ENCODE results near the gene JAK2.
A peak's percentile ranks its signal among the peaks of the same experiment; 100 is the strongest.
"Not testable (repeated sequence)": the region's sequence is repeated elsewhere in the genome, so short reads cannot be mapped to it uniquely, and the experiment has no call there.

Gene JAK2
- 46.7 to 156 reads per million in 2 experiments for total RNA-seq

DNA sequence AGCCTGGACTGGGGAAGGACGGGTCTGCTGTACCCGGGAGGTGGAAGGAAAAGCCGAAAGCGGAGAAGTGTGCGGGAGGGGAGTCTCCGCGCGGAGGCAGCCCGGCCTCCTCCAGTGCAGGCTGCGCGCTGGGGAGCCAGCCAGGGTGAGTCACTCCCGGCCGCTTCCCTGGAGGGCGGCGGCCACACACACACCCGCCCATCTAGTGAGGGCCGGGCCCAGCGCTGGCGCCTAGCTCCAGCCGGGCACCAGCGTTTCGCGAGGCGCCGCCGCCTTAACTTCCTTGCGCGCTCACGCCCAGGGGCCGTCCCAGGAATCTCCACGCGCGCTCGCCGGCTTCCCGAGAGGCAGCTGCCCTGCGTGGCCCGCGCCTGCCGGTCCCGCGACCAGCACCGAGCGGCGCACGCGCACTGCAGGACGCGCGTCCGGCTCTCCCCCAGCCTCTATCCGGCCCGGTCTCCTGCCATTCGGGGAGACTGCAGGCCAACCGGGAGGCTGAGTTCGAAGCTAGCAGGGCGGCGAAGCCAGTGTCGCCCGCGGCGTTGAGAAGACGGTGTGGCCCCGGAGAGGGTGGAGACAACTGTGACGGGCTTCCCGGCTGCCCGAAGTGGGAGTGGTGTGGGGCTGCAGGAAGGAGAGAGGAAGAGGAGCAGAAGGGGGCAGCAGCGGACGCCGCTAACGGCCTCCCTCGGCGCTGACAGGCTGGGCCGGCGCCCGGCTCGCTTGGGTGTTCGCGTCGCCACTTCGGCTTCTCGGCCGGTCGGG, at the start of gene JAK2:
TSS of gene JAK2 (plus strand) at position 652 of the 765 bp plus-strand sequence. CDS start 36,716 bp downstream, outside the sequence.
- DNase-seq (ENCODE audit: low read depth) = peak; percentile 57

DNA sequence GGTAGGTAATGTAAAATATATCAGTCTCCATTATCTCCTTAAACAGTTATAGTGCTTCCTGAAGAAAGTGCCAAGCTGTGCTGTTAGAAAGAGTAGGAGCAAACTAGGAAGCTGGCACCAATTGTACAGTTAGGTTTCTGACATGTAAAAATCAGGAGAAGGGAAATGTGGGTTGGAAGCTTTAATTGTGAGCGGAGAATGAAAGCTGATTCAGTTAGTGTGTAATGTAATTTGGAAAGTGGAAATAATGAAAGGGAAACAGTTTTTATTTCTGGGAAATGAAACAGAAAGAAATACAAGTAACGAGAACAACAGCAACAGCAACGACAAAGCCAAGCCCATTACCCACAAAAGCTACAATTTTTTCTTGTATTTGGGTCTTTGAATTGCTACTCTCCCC, 48.8 kb upstream of the JAK2 start:
- DNase-seq (ENCODE audit: low read depth) = no peak

DNA sequence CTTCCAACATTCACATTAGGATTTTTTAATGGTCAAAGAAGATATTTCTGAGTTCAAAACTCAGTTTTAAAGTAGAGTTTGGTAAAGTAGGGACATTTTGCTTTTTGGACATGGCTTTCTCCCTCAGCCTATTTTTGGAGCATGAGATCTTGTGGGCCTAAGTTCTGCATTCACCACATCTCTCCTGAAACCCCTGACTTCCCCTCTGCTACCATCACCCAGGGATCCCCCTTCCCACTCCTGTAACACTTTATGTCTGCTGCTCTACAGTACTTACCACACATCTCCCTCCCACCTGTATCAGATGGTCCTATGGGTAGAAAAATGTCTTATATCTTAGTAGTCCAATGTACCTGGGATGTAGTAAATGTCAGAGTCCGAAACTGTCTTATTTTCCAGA, 48.2 kb upstream of the JAK2 start:
- DNase-seq (ENCODE audit: low read depth) = no peak

DNA sequence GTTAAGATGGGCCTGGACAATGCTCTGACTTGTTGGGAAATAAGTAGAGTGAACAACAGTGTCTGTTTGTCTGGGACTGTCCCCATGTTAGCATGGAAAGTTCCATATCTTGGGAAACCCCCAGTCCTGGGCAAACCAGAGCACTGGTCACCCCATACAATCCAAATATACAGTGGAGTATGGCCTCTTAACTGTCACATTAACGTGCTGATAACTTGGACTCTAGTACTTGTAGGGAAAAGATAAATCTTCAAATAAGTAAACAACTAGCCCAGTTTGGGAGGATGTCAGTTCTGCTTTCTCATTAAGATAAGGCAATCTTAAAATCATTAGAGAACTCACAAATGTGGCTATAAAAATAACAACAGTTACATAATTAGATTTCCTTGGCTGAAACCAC, 47.6 kb upstream of the JAK2 start:
- no peak for DNase-seq (ENCODE audit: low read depth)

DNA sequence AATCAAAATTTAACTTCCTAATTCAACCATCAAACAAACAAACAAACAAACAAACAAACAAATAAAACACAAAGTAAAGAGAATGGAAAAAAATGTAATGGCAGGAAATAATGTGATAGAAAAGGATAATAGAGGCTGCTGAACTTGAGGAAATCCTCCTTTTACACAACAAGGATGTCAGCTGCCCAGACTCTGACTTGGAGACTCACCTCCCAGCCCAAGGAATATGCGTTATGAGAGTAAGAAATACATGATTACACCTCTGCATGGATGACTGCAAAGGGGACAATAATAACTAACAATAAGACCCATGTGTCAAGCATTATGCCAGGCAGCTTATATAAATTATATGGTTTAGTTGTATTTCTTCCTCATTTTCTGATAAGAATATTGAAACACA, 46.6 kb upstream of the JAK2 start:
- DNase-seq (ENCODE audit: low read depth) = no peak

DNA sequence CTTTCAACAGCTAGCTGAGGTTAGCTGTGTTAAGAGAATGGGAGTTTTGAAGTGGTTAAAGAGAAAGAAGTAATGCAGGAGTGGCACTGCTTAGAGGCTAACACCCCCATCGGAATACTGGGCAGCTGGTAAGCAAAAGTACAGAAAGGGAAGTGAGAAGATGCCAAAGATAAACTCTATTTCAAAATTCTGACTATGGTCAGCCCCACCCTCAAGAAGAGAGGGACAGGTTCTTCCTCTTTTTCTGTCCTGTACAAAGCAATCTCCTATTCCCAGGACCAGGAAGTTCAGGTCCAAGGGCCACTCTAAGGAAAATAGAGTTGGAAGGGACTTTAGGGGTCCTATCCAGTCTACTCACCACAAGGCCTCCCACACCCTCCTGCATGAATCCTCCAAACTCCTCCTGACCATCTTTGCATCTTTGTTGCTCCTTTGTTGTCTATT, 45.9 kb upstream of the JAK2 start:
- DNase-seq (ENCODE audit: low read depth) = no peak

DNA sequence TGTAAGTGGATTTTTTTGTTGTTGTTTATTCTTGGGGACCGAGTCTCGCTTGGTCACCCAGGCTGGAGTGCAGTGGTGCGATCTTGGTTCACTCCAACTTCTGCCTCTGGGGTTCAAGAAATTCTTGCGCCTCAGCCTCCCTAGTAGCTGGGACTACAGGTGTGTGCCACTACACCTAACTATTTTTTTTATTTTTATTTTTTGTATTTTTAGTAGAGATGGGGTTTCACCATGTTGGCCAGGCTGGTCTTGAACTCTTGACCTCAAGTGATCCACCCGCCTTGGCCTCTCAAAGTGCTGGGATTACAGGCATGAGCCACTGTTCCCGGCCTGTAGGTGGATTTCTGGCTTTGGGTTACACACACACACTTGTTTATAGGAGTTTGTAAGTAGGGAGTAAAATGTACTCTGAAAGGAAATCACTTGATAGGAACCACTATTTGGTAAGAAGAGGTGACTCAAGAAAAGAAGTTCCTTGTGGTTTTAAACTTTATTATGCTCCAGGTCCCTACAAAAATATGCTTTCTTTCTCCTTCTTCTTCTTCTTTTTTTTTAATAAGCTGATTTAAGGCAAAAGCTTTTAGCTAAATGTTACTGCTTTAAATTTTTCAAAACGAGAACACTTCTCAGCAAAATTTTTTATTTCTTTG, 42.9 kb upstream of the JAK2 start:
- not testable (repeated sequence) for DNase-seq (ENCODE audit: low read depth)

DNA sequence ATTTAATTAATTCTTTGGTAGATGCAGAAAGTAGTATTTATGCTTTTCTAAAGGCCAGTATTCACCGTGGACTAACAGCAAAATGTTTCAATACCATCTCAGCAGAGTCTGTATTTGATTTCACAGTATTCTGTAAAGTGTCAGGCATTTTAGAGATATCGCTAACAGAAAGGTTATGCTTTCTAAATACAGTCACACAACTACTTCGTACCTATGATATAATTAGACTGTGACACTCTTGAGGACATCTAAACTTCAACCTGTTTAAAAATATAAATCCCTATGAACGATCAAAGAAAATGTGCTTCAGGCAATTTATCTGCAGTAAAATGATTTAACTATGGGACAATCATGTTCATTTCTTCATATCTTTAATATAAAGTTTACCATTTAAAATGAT, 41.7 kb upstream of the JAK2 start:
- no peak for DNase-seq (ENCODE audit: low read depth)

DNA sequence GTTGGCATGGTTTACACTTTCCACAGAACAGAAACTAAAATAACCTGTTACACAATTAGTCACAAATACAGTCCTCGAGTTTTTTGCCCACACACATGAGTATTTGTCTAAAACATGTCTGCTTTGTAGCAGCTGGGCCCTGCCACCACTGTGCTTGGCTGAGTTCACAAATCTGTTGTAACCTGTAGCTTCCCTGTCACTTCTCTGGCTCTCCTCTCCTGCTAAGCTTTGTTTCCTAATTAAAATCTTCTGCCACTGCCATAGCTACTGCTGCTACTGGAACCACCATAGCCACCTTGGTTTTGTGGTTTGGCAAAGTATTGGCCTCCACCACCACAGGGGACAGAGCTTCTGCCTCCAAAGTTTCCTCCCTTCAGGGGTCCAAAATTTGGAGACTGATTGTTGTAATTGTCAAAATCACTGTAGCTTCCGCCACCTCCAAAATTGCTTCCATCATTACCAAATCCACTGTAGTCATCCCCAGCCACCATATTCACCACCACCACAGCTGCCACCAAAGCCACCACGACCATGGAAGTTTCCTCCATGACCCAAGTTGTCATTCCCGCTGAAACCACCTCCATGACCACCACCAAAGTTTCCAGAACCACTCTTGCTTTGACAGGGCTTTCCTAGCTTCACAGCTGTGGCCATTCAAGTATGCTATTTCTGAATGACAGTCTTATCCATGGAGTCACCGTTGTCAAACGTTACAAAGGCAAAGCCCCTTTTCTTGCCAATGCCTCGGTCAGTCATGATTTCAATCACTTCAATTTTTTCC, 40.5 kb upstream of the JAK2 start:
- DNase-seq (ENCODE audit: low read depth) = not testable (repeated sequence)

DNA sequence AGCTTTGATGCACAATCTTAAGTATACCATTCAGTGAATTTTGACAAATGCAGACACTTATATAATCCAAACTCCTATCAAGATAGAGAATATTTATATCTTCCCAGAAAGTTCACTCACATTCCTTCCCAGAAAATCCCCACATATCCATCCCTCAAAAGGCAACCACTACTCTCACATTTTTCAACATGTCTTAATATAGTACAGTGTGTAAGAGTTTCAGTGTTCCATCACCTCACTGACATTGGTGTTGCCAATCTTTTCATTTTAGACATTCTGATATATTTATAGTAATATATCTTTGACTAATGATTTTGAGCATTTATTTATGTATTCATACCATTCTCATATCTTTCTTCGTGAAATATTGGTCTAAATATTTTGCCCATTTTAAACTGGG, 38.1 kb upstream of the JAK2 start:
- DNase-seq (ENCODE audit: low read depth) = no peak

DNA sequence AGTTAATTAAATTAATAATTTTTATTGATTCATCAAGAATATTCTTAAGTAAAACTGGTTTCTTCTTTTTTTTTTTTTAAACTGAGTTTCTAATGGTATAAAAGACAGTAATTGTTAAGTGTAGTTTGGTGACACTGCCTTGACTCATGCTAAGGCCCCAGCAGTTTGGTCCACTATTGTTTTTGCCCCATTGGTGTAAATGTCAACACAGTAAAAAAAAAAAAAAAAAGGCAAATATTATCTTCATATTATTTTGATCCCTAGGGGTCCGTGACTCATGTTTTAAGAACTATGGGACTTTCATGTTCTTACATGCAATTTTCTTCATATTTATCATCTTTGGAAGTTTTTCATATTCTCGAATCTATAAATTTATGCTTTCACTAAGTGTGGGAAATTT, 29.2 kb upstream of the JAK2 start:
- DNase-seq (ENCODE audit: low read depth) = no peak

DNA sequence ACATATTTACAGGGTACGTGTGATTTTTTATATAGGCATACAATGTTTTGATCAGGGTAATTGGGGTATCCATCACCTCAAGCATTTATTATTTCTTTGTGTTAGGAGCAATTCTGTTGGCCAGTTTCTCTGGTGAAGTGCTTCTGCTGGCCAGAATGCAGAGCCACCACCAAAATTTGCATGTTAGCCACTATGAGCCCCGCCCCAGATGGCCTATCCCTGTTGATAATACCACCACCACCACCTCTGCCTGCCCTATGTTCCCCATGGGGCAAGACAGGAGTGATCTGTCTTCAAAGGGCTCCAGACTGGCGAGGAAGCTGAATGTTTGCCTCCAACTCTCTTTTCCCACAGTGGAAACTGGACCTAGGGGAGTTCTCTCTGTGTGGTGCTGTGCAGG, 26.0 kb upstream of the JAK2 start:
- DNase-seq (ENCODE audit: low read depth) = no peak

DNA sequence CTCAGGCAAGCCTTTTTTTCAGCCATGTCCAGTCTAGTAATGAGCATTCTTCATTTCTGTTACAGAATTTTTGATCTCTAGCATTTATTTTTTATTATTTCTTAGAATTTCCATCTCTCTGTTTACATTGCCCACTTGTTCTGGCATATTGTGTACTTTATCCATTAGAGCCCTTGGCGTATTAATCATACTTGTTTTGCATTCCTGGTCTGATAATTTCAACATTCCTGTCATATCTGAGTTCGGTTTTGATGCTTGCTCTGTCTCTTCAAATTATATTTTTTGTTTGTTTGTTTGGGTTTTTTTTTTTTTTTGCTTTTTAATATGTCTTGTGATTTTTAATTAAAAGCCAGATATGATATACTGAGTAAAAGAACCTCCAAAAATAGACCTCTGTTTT, 23.0 kb upstream of the JAK2 start:
- no peak for DNase-seq (ENCODE audit: low read depth)

DNA sequence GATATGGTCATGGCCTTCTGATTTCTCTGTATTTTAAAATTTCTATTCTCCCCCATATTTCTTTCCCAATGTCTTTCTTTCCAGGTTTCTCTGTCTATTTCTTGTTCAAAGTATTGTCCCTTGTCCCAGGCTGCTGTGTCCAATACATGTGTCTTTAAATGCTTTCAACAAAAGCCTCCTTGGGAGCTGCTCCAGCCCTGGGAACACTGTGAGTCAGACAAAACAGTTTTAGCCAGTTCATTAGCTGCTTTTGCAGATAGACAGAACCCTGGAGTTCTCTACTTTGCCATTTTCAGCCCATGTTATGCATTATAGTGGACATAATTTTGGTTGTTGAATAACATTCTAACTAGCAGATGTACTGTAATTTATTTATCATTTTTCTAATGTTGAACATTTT, 20.5 kb upstream of the JAK2 start:
- DNase-seq (ENCODE audit: low read depth) = no peak

DNA sequence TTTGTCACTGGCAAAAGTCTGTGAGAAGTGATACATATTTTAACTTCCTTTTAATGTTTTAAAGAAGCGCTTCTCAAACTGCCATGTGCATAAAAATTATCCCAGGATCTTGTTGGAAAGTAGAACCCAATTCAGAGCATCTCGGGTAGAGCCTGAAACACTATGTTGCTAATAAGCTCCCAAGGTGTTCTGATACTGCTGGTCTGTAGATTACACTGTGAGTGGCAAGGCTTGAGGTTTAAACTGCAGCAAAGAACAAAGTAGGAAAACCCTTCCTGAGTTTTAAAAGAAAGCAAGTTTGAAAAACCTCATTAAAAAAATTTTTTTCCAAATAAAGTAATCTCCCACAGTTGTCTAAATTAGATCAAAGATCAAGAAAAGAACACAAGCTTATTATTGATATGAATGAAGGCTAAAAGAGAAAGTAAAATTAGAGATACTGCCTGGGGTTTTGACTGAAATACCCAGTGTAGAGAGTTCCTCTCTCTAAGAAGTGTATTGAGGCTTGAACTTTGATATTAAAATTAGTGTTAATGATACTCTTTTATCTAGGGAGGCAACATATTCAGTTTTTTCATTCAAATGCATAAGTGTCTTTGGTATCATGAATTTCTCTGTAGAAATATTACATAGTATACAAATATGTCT, 19.8 kb upstream of the JAK2 start:
- DNase-seq (ENCODE audit: low read depth) = no peak

DNA sequence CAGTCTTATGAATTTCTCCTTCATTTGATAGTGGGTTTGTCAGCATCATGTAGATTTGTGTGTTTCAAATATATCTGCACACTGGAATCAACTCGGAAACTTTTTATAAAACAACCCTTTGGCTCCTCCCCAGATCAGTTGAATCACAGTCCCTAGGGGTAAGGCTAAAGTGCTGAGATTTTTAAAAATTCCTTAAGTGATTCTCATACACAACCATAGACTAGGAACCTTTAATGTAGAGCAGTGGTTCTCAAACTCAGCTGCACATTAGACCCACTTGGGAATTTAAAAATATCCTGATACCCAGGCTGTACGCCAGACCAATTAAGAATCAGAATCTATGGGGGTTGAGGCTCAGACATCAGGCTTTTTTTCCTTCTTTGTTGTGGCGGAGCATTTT, 17.5 kb upstream of the JAK2 start:
- DNase-seq (ENCODE audit: low read depth) = no peak

DNA sequence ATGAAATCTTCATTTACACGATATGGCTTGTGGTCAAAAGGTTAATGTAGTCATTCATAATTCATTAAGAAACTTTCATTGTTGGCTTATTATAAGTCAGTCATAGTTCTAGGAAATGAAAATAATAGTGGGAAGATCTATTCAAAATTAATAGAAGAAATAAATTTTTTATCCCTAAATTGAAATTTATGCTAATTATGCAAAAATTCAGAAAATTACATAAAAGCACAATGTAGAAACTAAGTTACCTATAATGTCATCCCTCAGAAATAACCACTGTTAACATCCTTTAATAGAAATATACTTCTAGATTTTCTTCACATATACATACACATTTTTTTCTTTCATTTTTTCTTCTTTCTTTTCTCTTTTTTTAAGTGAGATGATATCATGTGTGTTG, 15.9 kb upstream of the JAK2 start:
- no peak for DNase-seq (ENCODE audit: low read depth)

DNA sequence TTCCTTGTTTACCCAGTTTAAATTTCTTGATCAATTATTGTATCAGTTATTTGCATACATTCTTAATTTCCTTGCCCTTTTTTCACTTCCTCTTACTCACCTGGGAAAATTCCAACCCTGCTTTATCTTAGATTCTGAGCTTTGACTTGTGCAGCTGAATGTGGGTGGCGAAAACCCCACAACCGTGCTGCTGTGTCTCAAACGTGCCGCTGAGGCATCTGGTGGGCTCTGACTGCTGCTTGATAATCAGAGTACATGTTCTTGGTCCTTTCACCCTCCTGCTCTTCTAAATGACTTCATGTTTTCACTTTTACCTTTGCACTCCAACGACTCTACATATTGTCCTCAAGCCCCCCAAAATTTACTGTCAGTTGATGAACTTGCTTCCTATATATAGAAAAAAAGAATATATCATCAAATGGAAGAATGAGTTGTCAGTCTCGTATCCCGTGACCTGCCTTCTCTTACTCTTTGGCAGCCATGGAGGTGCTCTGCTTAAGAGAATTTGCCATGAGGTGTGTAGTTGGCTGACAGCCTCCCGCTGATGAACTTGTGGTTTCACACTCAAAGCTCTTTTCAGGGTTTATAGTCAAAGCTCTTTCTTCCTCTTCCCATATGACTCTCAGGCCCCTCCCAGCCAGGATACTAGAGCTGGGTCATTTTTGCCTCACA, 14.0 kb upstream of the JAK2 start:
- no peak for DNase-seq (ENCODE audit: low read depth)

DNA sequence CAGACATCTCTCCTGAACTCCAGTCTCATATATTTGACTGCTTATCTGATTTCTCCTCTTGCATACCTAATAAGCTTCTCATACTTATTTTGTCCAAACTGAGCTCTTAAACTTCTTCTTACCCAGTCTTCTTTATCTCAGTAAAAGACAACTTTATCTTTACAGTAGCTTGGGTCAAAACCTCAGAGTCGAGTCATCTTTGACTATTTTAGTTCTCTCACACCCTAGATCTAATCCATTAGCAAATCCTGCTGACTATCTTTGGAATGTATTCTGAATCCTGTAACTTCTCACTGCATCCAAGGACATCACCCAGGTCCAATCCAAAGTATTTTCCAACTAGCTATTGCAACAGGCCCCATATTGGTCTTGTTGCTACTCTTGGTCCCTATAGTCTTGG, 11.8 kb upstream of the JAK2 start:
- DNase-seq (ENCODE audit: low read depth) = no peak

DNA sequence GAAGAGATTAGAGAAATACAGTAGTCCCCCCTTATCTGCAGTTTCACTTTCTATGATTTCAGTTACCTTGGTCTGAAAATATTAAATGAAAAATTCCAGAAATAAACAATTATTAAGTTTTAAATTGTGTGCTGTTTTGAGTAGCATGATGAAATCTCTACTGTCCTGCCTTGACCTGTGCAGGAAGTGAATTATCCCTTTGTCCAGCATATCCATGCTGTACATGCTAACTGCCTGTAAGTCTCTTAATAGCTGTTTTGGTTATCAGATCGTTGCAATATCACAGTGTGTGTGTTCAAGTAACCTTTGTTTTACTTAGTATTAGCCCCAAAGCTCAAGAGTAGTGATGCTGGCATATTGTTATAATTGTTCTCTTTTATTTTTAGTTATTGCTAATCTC, 11.2 kb upstream of the JAK2 start:
- no peak for DNase-seq (ENCODE audit: low read depth)

DNA sequence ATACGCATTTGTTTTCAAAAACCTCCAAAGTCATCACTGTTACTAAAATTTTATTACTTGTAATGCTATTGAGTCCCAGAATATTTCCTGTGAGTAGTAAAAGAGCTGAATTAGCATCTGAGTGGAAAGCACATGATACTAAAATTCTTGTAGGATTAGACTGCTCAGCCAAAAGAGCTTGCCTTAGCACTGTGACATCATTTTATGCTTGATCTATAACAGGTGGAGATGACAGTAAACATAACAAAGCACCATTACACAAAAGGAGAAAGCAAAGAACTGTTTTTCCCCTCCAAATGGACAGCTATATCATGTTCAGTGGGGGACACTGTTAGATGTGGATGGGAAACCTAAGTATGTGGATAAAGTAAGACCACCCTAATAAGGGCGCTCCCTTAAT, 5.8 kb upstream of the JAK2 start:
- no peak for DNase-seq (ENCODE audit: low read depth)

Data from T follicular helper cell (primary cell).